ENCODE results near the gene CFP. TPM values are rescaled to one million over a fixed set of nuclear protein-coding genes. Genes with fewer than 3 reads are reported as not detected.
"Not testable (repeated sequence)": the region's sequence is repeated elsewhere in the genome, so short reads cannot be mapped to it uniquely, and the experiment has no call there.

Gene CFP
- total and polyA plus RNA-seq, 5 donors from 2014 or later, result 6.2 to 18.7 (median 11.7) TPM

DNA sequence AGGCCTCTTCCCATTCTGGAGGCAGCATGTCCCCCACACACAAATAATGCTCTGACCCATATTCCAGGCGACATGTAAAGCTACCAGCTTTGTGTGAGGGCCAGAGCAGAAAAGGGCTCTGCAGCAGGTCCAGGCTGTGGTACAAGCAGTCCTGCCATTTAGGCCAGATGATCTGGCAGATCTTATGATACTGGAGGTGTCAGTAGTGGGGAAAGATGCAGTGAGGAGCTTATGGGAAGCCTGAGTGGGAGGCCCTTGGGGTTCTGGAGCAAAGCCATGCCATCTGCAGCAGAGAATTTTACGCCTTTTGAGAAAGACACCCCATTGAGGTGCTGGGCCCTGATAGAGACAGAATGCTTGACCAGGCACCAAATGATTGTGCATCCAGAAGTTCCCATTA lies 17.8 kb downstream of the CFP start:
- Mint-ChIP-seq H3K9me3 (peaks cover 0 to 2% (median 0%) of the 10 kb centered on the region in 7 donors), H3K36me3 (no peaks in the 10 kb centered on the region), H3K27me3 (no peaks in the 10 kb centered on the region), H3K4me3 (peak overlapping the region in 1 of 4 donors; percentile 54), H3K27ac (no peak overlapping the region), H3K4me1 (peaks cover 0 to 3% (median 0%) of the 10 kb centered on the region in 4 donors)
- DNase-seq (no peak), ATAC-seq (ENCODE audit: low read depth in 2 of 2) (no peak)
- Histone ChIP-seq H3K36me3 (ENCODE audit: control insufficient read depth, insufficient read depth, low read length) (no peaks in the 10 kb centered on the region), H3K27me3 (ENCODE audit: control insufficient read depth, insufficient read depth, low read length) (no peaks in the 10 kb centered on the region), H3K27ac (ENCODE audit: insufficient read depth, low read length, poor library complexity, severe bottlenecking) (no peak overlapping the region), H3K4me1 (ENCODE audit: control insufficient read depth, insufficient read depth, low read length, poor library complexity, severe bottlenecking) (no peaks in the 10 kb centered on the region), H3K4me3 (ENCODE audit: low read depth, low read length) (no peak overlapping the region), H3K9me3 (ENCODE audit: control insufficient read depth in 2 of 2, low read length in 2 of 2) (no peaks in the 10 kb centered on the region)

- peaks cover 0 to 2% (median 0%) of the 10 kb centered on the region in 7 donors for H3K9me3 Mint-ChIP-seq
- H3K27me3 Mint-ChIP-seq, result no peaks in the 10 kb centered on the region
- no peak overlapping the region for H3K27ac Mint-ChIP-seq
- DNase-seq (no peak), ATAC-seq (ENCODE audit: low read depth in 2 of 2) (no peak)
- H3K4me1 Mint-ChIP-seq, result peaks cover 0 to 3% (median 0%) of the 10 kb centered on the region in 4 donors
- Histone ChIP-seq H3K36me3 (ENCODE audit: control insufficient read depth, insufficient read depth, low read length) (no peaks in the 10 kb centered on the region), H3K27me3 (ENCODE audit: control insufficient read depth, insufficient read depth, low read length) (no peaks in the 10 kb centered on the region), H3K4me1 (ENCODE audit: control insufficient read depth, insufficient read depth, low read length, poor library complexity, severe bottlenecking) (no peaks in the 10 kb centered on the region), H3K27ac (ENCODE audit: insufficient read depth, low read length, poor library complexity, severe bottlenecking) (no peak overlapping the region), H3K9me3 (ENCODE audit: control insufficient read depth in 2 of 2, low read length in 2 of 2) (no peaks in the 10 kb centered on the region), H3K4me3 (ENCODE audit: low read depth, low read length) (no peak overlapping the region)
- no peaks in the 10 kb centered on the region for H3K36me3 Mint-ChIP-seq
- H3K4me3 Mint-ChIP-seq, result no peak overlapping the region
Measured at GRCh38 chrX:47611489-47611888, 18.2 kb downstream of the CFP start.

DNA sequence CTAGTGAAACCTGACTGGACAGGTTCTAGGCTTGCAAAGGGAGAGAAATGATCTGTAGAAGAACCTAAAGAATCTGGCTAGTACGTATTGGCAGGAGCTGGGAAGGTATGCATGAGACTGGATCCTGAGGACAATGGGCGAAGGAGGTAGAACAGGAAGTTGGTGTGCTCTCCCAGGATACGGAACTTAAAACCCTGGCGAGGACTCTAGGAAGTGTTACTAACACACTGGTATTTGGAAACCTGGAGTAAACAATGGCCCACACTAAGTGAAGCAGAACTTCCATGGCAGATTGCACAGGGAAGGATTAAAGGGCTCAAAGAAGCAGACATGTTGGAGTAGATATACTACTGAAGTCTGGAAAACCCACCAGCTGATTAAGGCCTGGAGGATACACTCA lies 19.2 kb downstream of the CFP start:
- Histone ChIP-seq H3K4me1 (ENCODE audit: control insufficient read depth, insufficient read depth, low read length, poor library complexity, severe bottlenecking) (no peaks in the 10 kb centered on the region), H3K36me3 (ENCODE audit: control insufficient read depth, insufficient read depth, low read length) (no peaks in the 10 kb centered on the region), H3K27ac (ENCODE audit: insufficient read depth, low read length, poor library complexity, severe bottlenecking) (no peak overlapping the region), H3K27me3 (ENCODE audit: control insufficient read depth, insufficient read depth, low read length) (no peaks in the 10 kb centered on the region), H3K4me3 (ENCODE audit: low read depth, low read length) (no peak overlapping the region), H3K9me3 (ENCODE audit: control insufficient read depth in 2 of 2, low read length in 2 of 2) (no peaks in the 10 kb centered on the region)
- Mint-ChIP-seq H3K9me3 (peaks cover 0 to 2% (median 0%) of the 10 kb centered on the region in 7 donors), H3K27ac (no peak overlapping the region), H3K27me3 (no peaks in the 10 kb centered on the region), H3K4me3 (no peak overlapping the region), H3K36me3 (no peaks in the 10 kb centered on the region), H3K4me1 (peaks cover 0 to 3% (median 0%) of the 10 kb centered on the region in 4 donors)
- DNase-seq, result no peak
- ATAC-seq (ENCODE audit: low read depth in 2 of 2), result no peak

GRCh38 chrX:47608130-47608810 lies 21.5 kb downstream of the CFP start:
- peaks cover 0 to 3% (median 0%) of the 10 kb centered on the region in 4 donors for H3K4me1 Mint-ChIP-seq

DNA sequence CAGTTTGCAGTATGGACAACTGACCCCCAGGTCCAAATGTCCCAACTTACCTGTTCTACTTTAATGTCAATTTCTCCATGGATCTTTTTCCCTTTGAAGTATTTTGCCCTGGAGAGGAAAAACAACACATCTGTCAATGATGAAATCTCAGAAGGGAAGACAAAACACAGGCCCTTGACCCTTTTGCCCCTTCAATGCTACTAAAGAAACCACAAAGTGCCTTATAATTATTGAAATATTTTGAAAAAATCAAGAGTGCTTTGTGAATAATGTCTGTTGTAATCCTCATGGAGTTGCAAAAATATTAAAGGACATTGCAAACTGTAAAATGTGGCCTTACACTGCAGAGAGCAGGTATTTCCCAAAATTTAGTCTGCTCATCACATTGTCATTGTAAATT lies 22.6 kb downstream of the CFP start:
- no peak overlapping the region for H3K27ac Mint-ChIP-seq
- Histone ChIP-seq H3K9me3 (ENCODE audit: control insufficient read depth in 2 of 2, low read length in 2 of 2) (no peaks in the 10 kb centered on the region), H3K27me3 (ENCODE audit: control insufficient read depth, insufficient read depth, low read length) (no peaks in the 10 kb centered on the region), H3K4me1 (ENCODE audit: control insufficient read depth, insufficient read depth, low read length, poor library complexity, severe bottlenecking) (no peaks in the 10 kb centered on the region), H3K27ac (ENCODE audit: insufficient read depth, low read length, poor library complexity, severe bottlenecking) (no peak overlapping the region), H3K36me3 (ENCODE audit: control insufficient read depth, insufficient read depth, low read length) (no peaks in the 10 kb centered on the region), H3K4me3 (ENCODE audit: low read depth, low read length) (no peak overlapping the region)
- peaks cover 0 to 2% (median 0%) of the 10 kb centered on the region in 7 donors for H3K9me3 Mint-ChIP-seq
- no peaks in the 10 kb centered on the region for H3K36me3 Mint-ChIP-seq
- H3K27me3 Mint-ChIP-seq, result no peaks in the 10 kb centered on the region
- ATAC-seq (ENCODE audit: low read depth in 2 of 2) (no peak), DNase-seq (no peak)
- peaks cover 0 to 3% (median 0%) of the 10 kb centered on the region in 4 donors for H3K4me1 Mint-ChIP-seq
- no peak overlapping the region for H3K4me3 Mint-ChIP-seq

More at GRCh38 chrX:47608130-47608810, 21.5 kb downstream of the CFP start:
- Mint-ChIP-seq H3K4me3 (no peak overlapping the region), H3K9me3 (peaks cover 0 to 2% (median 0%) of the 10 kb centered on the region in 7 donors), H3K36me3 (no peaks in the 10 kb centered on the region), H3K27ac (no peak overlapping the region), H3K27me3 (no peaks in the 10 kb centered on the region)
- ATAC-seq (ENCODE audit: low read depth in 2 of 2) (no peak), DNase-seq (no peak)
- Histone ChIP-seq H3K36me3 (ENCODE audit: control insufficient read depth, insufficient read depth, low read length) (no peaks in the 10 kb centered on the region), H3K4me3 (ENCODE audit: low read depth, low read length) (no peak overlapping the region), H3K4me1 (ENCODE audit: control insufficient read depth, insufficient read depth, low read length, poor library complexity, severe bottlenecking) (no peaks in the 10 kb centered on the region), H3K9me3 (ENCODE audit: control insufficient read depth in 2 of 2, low read length in 2 of 2) (no peaks in the 10 kb centered on the region), H3K27ac (ENCODE audit: insufficient read depth, low read length, poor library complexity, severe bottlenecking) (no peak overlapping the region), H3K27me3 (ENCODE audit: control insufficient read depth, insufficient read depth, low read length) (no peaks in the 10 kb centered on the region)

GRCh38 chrX:47605024-47605423 lies 24.7 kb downstream of the CFP start:
- DNase-seq (no peak), ATAC-seq (ENCODE audit: low read depth in 2 of 2) (no peak)
- peaks cover 2% of the 10 kb centered on the region for H3K27me3 ChIP-seq (ENCODE audit: control insufficient read depth, insufficient read depth, low read length)
- Mint-ChIP-seq H3K4me3 (no peak overlapping the region), H3K9me3 (peaks cover 0 to 2% (median 0%) of the 10 kb centered on the region in 7 donors), H3K4me1 (peaks cover 0 to 3% (median 0%) of the 10 kb centered on the region in 4 donors), H3K27ac (no peak overlapping the region), H3K36me3 (no peaks in the 10 kb centered on the region), H3K27me3 (peaks cover 8% of the 10 kb centered on the region)
- no peak overlapping the region for H3K27ac ChIP-seq (ENCODE audit: insufficient read depth, low read length, poor library complexity, severe bottlenecking)
- no peaks in the 10 kb centered on the region for H3K36me3 ChIP-seq (ENCODE audit: control insufficient read depth, insufficient read depth, low read length)
- no peaks in the 10 kb centered on the region for H3K9me3 ChIP-seq (ENCODE audit: control insufficient read depth in 2 of 2, low read length in 2 of 2)
- no peak overlapping the region for H3K4me3 ChIP-seq (ENCODE audit: low read depth, low read length)
- no peaks in the 10 kb centered on the region for H3K4me1 ChIP-seq (ENCODE audit: control insufficient read depth, insufficient read depth, low read length, poor library complexity, severe bottlenecking)

DNA sequence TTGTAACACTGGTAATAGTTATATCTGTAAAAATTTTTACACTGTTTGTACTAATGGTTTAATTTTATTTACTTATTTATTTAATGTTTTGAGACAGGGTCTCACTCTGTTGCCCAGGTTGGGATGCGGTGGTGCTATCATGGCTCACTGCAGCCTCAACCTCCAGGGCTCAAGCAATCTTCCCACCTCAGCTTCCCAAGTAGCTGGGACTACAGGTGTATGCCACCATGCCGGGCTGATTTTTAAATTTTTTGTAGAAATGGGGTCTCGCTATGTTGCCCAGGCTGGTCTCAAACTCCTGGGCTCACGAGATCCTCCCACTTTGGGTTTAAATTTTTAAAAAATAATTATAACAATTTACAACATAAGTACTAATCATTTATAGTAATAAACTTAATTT lies 26.6 kb downstream of the CFP start:
- not testable (repeated sequence) for H3K4me1 Mint-ChIP-seq; H3K36me3 ChIP-seq (ENCODE audit: control insufficient read depth, insufficient read depth, low read length); H3K27ac Mint-ChIP-seq; H3K9me3 ChIP-seq (ENCODE audit: control insufficient read depth in 2 of 2, low read length in 2 of 2); DNase-seq; H3K4me3 Mint-ChIP-seq; H3K27me3 Mint-ChIP-seq; H3K9me3 Mint-ChIP-seq; H3K4me3 ChIP-seq (ENCODE audit: low read depth, low read length); H3K27me3 ChIP-seq (ENCODE audit: control insufficient read depth, insufficient read depth, low read length); H3K4me1 ChIP-seq (ENCODE audit: control insufficient read depth, insufficient read depth, low read length, poor library complexity, severe bottlenecking); H3K27ac ChIP-seq (ENCODE audit: insufficient read depth, low read length, poor library complexity, severe bottlenecking); H3K36me3 Mint-ChIP-seq; ATAC-seq (ENCODE audit: low read depth in 2 of 2)

DNA sequence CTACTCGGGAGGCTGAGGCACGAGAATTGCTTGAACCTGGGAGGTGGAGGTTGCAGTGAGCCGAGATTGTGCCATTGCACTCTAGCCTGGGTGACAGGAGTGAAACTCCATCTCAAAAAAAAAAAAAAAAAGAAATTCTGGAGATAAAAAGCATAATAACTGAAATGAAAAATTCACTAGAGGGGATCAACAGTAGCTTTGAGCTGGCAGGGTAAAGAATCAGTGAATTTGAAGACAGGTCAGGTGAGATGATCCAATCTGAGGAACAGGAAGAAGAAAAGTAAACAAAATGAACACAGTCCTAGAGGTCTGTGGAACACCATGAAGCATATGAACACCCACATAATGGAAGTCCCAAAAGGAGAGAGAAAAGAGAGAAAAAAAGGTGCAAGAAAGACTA lies 32.5 kb downstream of the CFP start:
- peaks cover 0 to 16% (median 5%) of the 10 kb centered on the region in 4 donors for H3K4me1 Mint-ChIP-seq

More for the DNA sequence above, 32.5 kb downstream of the CFP start:
- Mint-ChIP-seq H3K9me3 (peaks cover 0 to 23% (median 5%) of the 10 kb centered on the region in 7 donors), H3K27ac (no peak overlapping the region), H3K27me3 (peaks cover 8% of the 10 kb centered on the region), H3K36me3 (peaks cover 4% of the 10 kb centered on the region), H3K4me3 (no peak overlapping the region)
- DNase-seq, result no peak
- H3K4me1 ChIP-seq (ENCODE audit: control insufficient read depth, insufficient read depth, low read length, poor library complexity, severe bottlenecking), result peaks cover 3% of the 10 kb centered on the region
- no peaks in the 10 kb centered on the region for H3K36me3 ChIP-seq (ENCODE audit: control insufficient read depth, insufficient read depth, low read length)
- no peak overlapping the region for H3K27ac ChIP-seq (ENCODE audit: insufficient read depth, low read length, poor library complexity, severe bottlenecking)
- peaks cover 2% of the 10 kb centered on the region for H3K27me3 ChIP-seq (ENCODE audit: control insufficient read depth, insufficient read depth, low read length)
- H3K9me3 ChIP-seq (ENCODE audit: control insufficient read depth in 2 of 2, low read length in 2 of 2), result peaks cover 5 to 10% of the 10 kb centered on the region in 2 experiments
- no peak for ATAC-seq (ENCODE audit: low read depth in 2 of 2)
- no peak overlapping the region for H3K4me3 ChIP-seq (ENCODE audit: low read depth, low read length)
